HG03039 (cell line): Measurements from ENCODE around the gene BCO2.
"Not testable (repeated sequence)": the region's sequence is repeated elsewhere in the genome, so short reads cannot be mapped to it uniquely, and the experiment has no call there.

Source experiments
- ATAC-seq: cut with Tn5 transposase; IDR thresholded peaks from one replicate; pipeline ENCODE4 v1.9.1; 2021; ENCODE audit warnings: mild to moderate bottlenecking, moderate library complexity; ENCODE audit not compliant: unreplicated experiment

Gene BCO2

GRCh38 chr11:112165049-112165448, 10.3 kb upstream of the BCO2 start:
- no peak for ATAC-seq

GRCh38 chr11:112166562-112166961, 8.8 kb upstream of the BCO2 start:
- no peak for ATAC-seq

GRCh38 chr11:112167145-112167544, 8.2 kb upstream of the BCO2 start, which contains the start of gene TEX12:
Gene TEX12, plus strand, starts transcription at chr11:112167372. Its CDS starts 1,897 bp downstream, at chr11:112169269.
- ATAC-seq: no peak

DNA sequence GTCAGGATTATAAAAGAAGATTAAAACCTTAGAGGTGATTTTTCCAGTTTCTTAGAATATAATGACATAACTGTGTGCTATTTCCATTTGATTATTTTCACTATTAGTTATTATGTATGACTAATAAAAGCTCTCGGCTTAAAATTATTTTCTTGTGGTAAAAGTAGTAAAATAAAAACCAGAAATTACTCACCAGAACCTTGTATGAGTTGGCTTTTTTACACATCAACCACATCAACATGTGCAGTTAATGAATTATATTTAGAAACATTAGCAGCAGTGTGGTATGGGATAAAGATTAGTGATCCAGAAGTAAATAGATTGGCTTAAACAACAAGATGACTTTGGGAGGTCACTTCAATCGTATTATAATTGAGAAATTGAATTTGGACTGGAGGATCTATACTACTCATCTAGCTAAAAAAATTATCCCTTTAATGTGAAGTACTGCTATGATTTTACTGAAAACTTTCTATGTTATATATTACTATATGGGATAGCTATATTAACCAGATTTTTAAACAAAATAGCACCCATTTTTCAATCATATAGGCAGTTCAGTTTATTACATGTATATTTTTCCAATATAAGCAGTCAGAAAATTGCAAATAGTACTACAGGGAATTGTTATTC, 2.8 kb upstream of the BCO2 start:
- ATAC-seq: no peak

DNA sequence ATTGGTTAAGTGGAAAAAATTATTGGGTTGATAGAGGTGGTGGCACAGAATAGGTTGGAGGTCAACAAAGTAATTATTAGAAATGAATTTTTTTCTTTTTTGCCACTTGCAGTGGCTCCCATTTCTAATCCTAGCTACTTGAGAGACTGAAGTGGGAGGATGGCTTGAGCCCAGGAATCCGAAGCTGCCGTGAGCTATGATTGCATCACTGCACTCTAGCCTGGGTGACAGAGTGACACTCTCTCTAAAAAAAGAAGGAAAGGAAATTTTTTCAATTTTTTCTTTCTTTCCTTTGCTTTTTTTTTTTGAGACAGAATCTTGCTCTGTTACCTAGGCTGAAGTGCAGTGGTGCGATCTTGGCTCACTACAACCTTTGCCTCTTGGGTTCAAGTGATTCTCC, 2.2 kb upstream of the BCO2 start:
- ATAC-seq: no peak

GRCh38 chr11:112175599-112175952, 264 bp downstream of the BCO2 start:
- ATAC-seq: no peak

DNA sequence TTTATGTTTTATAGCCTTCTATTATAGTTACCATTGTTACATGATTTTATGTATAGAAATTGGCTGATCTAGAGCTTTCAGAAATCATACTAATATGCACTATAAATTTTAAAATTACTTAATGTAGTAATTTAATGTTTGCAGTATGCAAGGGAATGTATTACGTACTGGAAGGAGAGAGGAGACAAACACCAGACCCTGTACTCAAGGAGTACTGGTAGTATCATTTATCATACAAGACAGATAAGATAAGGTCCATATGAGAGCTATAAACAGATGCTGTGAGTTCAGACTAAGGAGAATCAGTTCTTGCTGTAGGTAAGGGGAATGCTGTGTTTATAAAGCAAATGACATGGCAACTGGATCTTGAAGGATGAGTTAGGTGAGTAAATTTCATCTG, 765 bp downstream of the BCO2 start:
- no peak for ATAC-seq

GRCh38 chr11:112177589-112177988, 2.3 kb downstream of the BCO2 start:
- no peak for ATAC-seq

- ATAC-seq: no peak
Measured at GRCh38 chr11:112178428-112178827, 3.1 kb downstream of the BCO2 start.

- no peak for ATAC-seq
Measured at GRCh38 chr11:112178936-112179335, 3.6 kb downstream of the BCO2 start.

- ATAC-seq: no peak
Measured at GRCh38 chr11:112179601-112180000, 4.3 kb downstream of the BCO2 start.

GRCh38 chr11:112182867-112183266, 7.6 kb downstream of the BCO2 start:
- no peak for ATAC-seq

GRCh38 chr11:112185883-112186282, 10.6 kb downstream of the BCO2 start:
- no peak for ATAC-seq

DNA sequence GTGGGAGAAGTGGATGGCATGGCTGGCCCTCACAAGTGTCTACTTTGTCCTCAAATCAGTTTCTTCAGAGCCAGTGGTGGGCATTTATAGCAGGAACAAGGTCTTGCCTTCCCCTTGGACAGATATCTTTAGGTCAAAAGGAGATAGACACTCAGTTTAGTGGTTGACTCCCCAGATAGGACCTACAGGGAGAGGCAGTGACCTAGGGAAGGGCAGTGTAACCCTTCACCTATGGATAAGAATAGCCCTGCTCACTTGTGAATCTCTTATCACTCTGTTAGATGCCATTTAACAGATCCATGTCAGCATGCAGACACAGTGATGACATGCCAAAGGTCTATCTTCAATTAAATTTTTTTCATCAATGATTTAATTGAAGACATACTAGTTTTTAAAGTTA, 11.0 kb downstream of the BCO2 start:
- no peak for ATAC-seq

DNA sequence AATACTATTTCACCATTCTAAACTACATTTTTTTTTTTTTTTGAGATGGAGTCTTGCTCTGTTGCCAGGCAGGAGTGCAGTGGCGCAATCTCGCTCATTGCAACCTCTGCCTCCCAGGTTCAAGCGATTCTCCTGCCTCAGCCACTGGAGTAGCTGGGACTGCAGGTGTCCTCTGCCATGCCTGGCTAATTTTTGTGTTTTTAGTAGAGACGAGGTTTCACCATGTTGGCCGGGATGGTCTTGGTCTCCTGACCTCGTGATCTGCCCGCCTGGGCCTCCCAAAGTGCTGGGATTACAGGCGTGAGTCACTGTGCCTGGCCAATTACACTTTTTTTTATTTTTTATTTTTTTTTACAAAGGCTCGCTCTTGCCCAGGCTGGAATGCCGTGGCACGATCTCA, 19.8 kb downstream of the BCO2 start:
- ATAC-seq: not testable (repeated sequence)

GRCh38 chr11:112195951-112196351, 20.6 kb downstream of the BCO2 start:
- no peak for ATAC-seq

GRCh38 chr11:112196519-112197087, 21.3 kb downstream of the BCO2 start:
- ATAC-seq: no peak

GRCh38 chr11:112199101-112199500, 23.8 kb downstream of the BCO2 start:
- ATAC-seq: not testable (repeated sequence)

DNA sequence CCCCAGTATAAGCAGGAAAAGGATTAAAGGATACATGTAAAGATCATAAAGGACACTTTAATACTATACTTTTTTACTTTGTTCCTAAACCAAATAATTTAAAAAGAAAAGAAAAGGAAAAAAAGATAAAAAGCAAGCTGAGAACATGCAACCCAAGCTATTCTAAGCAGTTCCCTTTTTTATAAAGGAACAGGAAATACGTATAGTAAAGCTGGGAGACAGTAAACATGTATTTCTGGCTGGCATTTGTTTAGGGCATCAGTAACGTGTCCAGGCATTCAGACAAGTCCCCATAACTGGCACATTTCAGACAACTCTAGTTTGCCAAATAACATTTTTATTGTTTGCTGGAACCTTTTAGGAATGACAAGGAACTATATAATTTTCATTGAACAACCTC, 24.9 kb downstream of the BCO2 start:
- ATAC-seq: no peak

- no peak for ATAC-seq
Measured at GRCh38 chr11:112206071-112206470, 30.8 kb downstream of the BCO2 start.

DNA sequence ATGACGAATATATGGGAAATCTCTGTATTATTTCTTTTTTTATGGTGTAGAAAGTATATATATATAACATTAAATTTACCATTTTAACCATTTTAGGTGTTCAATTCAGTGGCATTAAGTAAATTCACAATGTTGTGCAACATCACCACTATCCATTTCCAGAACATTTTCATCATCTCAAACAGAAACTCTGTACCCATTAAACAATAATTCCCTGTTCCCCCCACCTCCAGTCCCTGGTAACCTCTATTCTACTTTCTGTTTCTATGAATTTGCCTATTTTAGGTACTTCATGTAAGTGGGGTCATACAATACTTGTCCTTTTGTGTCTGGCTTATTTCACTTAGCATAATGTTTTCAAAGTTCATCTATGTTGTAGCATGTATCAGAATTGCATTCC, 35.6 kb downstream of the BCO2 start:
- ATAC-seq: no peak

GRCh38 chr11:112211536-112211935, 36.2 kb downstream of the BCO2 start:
- ATAC-seq: no peak

- no peak for ATAC-seq
Measured at GRCh38 chr11:112212290-112212689, 37.0 kb downstream of the BCO2 start.
